H9 (cell line): ENCODE measurements around the gene RCSD1. TPM values are rescaled to one million over a fixed set of nuclear protein-coding genes. Genes with fewer than 3 reads are reported as not detected.

ENCODE experiments used
- DNase-seq: peaks from one replicate; pipeline ENCODE4 v3.0.0-alpha.2; 2017
- H2AFZ ChIP-seq: one replicate; pipeline ENCODE4 v1.6.1; 2013; ENCODE audit warnings: mild to moderate bottlenecking, low read length, control low read depth, moderate library complexity
- H2AK5ac ChIP-seq: 2 replicates; pipeline ENCODE4 v1.6.1; 2013; ENCODE audit warnings: low read length, control low read depth, mixed read lengths; ENCODE audit not compliant: insufficient read length
- H2BK120ac ChIP-seq: one replicate; pipeline ENCODE4 v1.6.1; 2013; ENCODE audit warnings: low read depth, mild to moderate bottlenecking, low read length, control low read depth, inconsistent platforms; ENCODE audit not compliant: poor library complexity, severe bottlenecking
- H2BK12ac ChIP-seq: 2 replicates; pipeline ENCODE4 v1.6.1; 2013; ENCODE audit warnings: low read length, control low read depth, mixed read lengths, low read depth; ENCODE audit not compliant: insufficient read length
- H2BK15ac ChIP-seq: 2 replicates; pipeline ENCODE4 v1.6.1; 2013; ENCODE audit warnings: low read depth, low read length, control low read depth
- H2BK20ac ChIP-seq: one replicate; pipeline ENCODE4 v1.6.1; 2013; ENCODE audit warnings: low read depth, mild to moderate bottlenecking, low read length, control low read depth, inconsistent platforms; ENCODE audit not compliant: poor library complexity, severe bottlenecking
- H2BK5ac ChIP-seq: 2 replicates; pipeline ENCODE4 v1.6.1; 2013; ENCODE audit warnings: low read length, control low read depth, mixed read lengths; ENCODE audit not compliant: insufficient read length
- H3K14ac ChIP-seq: 2 replicates; pipeline ENCODE4 v1.6.1; 2013; ENCODE audit warnings: low read length, control low read depth; ENCODE audit not compliant: insufficient read depth
- H3K18ac ChIP-seq: 2 replicates; pipeline ENCODE4 v1.6.1; 2013; ENCODE audit warnings: low read depth, mild to moderate bottlenecking, mixed read lengths, low read length, control low read depth; ENCODE audit not compliant: insufficient read length
- H3K23ac ChIP-seq: 2 replicates; pipeline ENCODE4 v1.6.1; 2013; ENCODE audit warnings: low read length, control low read depth, mixed read lengths, low read depth; ENCODE audit not compliant: insufficient read length
- H3K23me2 ChIP-seq: 2 replicates; pipeline ENCODE4 v1.6.1; 2013; ENCODE audit warnings: low read depth, mild to moderate bottlenecking, mixed read lengths, low read length, control low read depth; ENCODE audit not compliant: insufficient read length, poor library complexity, severe bottlenecking
- H3K27ac ChIP-seq: 2 replicates; pipeline ENCODE4 v1.5.1; 2013; ENCODE audit warnings: low read length, control low read depth, mixed read lengths, low read depth; ENCODE audit not compliant: insufficient read length
- H3K27me3 ChIP-seq: 2 replicates; pipeline ENCODE4 v1.6.1; 2013; ENCODE audit warnings: low read length, control low read depth, inconsistent platforms; ENCODE audit not compliant: insufficient read depth
- H3K4ac ChIP-seq: 2 replicates; pipeline ENCODE4 v1.6.1; 2013; ENCODE audit warnings: low read depth, mild to moderate bottlenecking, control low read depth, inconsistent platforms, low read length, moderate library complexity
- H3K4me1 ChIP-seq: 2 replicates; pipeline ENCODE4 v1.6.1; 2013; ENCODE audit warnings: low read length, control low read depth, inconsistent platforms; ENCODE audit not compliant: insufficient read depth
- H3K4me2 ChIP-seq: 2 replicates; pipeline ENCODE4 v1.6.1; 2013; ENCODE audit warnings: low read length, control low read depth, mixed read lengths; ENCODE audit not compliant: insufficient read length, insufficient read depth
- H3K56ac ChIP-seq: 2 replicates; pipeline ENCODE4 v1.6.1; 2013; ENCODE audit warnings: low read depth, mild to moderate bottlenecking, mixed read lengths, low read length, control low read depth; ENCODE audit not compliant: insufficient read length
- H3K79me1 ChIP-seq: 2 replicates; pipeline ENCODE4 v1.6.1; 2013; ENCODE audit warnings: low read depth, mild to moderate bottlenecking, moderate library complexity, low read length, control low read depth, inconsistent platforms; ENCODE audit not compliant: insufficient read depth, poor library complexity, severe bottlenecking
- H3K79me2 ChIP-seq: 2 replicates; pipeline ENCODE4 v1.6.1; 2013; ENCODE audit warnings: low read length, control low read depth, inconsistent platforms; ENCODE audit not compliant: insufficient read depth
- H3K9ac ChIP-seq: 2 replicates; pipeline ENCODE4 v1.6.1; 2013; ENCODE audit warnings: low read length, control low read depth, mixed read lengths; ENCODE audit not compliant: insufficient read length; ENCODE audit errors: extremely low read depth
- H3K9me3 ChIP-seq: one replicate; pipeline ENCODE4 v1.6.1; 2013; ENCODE audit warnings: low read depth, low read length, inconsistent platforms; ENCODE audit not compliant: control insufficient read depth
- H3T11ph ChIP-seq: one replicate; pipeline ENCODE4 v1.6.1; 2013; ENCODE audit warnings: mild to moderate bottlenecking, low read length, control low read depth, inconsistent platforms
- H4K20me1 ChIP-seq: one replicate; pipeline ENCODE4 v1.6.1; 2013; ENCODE audit not compliant: control insufficient read depth, insufficient read length, insufficient read depth
- H4K5ac ChIP-seq: 2 replicates; pipeline ENCODE4 v1.6.1; 2013; ENCODE audit warnings: low read depth, mild to moderate bottlenecking, mixed read lengths, low read length, control low read depth; ENCODE audit not compliant: insufficient read length
- H4K8ac ChIP-seq: replicated peaks from 2 replicates; pipeline ENCODE4 v1.6.1; 2013; ENCODE audit warnings: low read length, control low read depth, mixed read lengths, low read depth; ENCODE audit not compliant: insufficient read length
- H4K91ac ChIP-seq: 2 replicates; pipeline ENCODE4 v1.6.1; 2013; ENCODE audit warnings: low read depth, mild to moderate bottlenecking, moderate library complexity, mixed read lengths, low read length, control low read depth; ENCODE audit not compliant: insufficient read length
- H3K27ac Mint-ChIP-seq, 3 experiments: 2 replicates in 2 of 3; 3 replicates in 1 of 3; pipeline ENCODE4 v1.8.0; 2020 to 2021; ENCODE audit warnings: mixed read lengths in 3 of 3, mild to moderate bottlenecking in 1 of 3, moderate library complexity in 1 of 3
- H3K27me3 Mint-ChIP-seq: 2 replicates; pipeline ENCODE4 v1.8.0; 2021; ENCODE audit warnings: low read depth, mild to moderate bottlenecking, moderate library complexity, mixed read lengths
- H3K36me3 Mint-ChIP-seq, 3 experiments: 2 replicates in 2 of 3; 3 replicates in 1 of 3; pipeline ENCODE4 v1.8.0; 2020 to 2021; ENCODE audit warnings: low read depth in 3 of 3, mixed read lengths in 3 of 3; ENCODE audit not compliant: insufficient read depth in 1 of 3
- H3K4me1 Mint-ChIP-seq, 2 experiments: 2 replicates each; pipeline ENCODE4 v1.8.0; 2020; ENCODE audit warnings: mixed read lengths in 2 of 2
- H3K4me3 Mint-ChIP-seq, 2 experiments: 2 replicates in 1 of 2; 3 replicates in 1 of 2; pipeline ENCODE4 v1.8.0; 2020 to 2021; ENCODE audit warnings: mild to moderate bottlenecking in 2 of 2, mixed read lengths in 2 of 2, moderate library complexity in 1 of 2
- H3K9me3 Mint-ChIP-seq, 2 experiments: 2 replicates in 1 of 2; 3 replicates in 1 of 2; pipeline ENCODE4 v1.8.0; 2020; ENCODE audit warnings: mild to moderate bottlenecking in 2 of 2, mixed read lengths in 2 of 2, moderate library complexity in 1 of 2
- WGBS: extraction: QIAGEN DNeasy Blood & Tissue Kit; methylation state at CpG from one replicate; pipeline ENCODE4 v1.1.7; 2013; ENCODE audit warnings: missing lambda C conversion rate, low lambda C conversion rate, mixed read lengths; ENCODE audit not compliant: insufficient read length; ENCODE audit errors: extremely low coverage; 5-methylcytosine and 5-hydroxymethylcytosine counted together
- total RNA-seq: library from RNA; stranded (reverse); gene quantifications from 2 replicates; pipeline ENCODE4 v1.2.1, GENCODE V29; 2021
- TF ChIP-seq, protein P1 (sequence below): fragments of 200-600 bp; sonication (generic); conservative IDR thresholded peaks from 3 replicates; pipeline ENCODE4 v1.8.0; 2021; ENCODE audit warnings: antibody characterized with exemption, mild to moderate bottlenecking

Gene RCSD1
- total RNA-seq, 1 experiment from 2014 or later, result 0.13 TPM

DNA sequence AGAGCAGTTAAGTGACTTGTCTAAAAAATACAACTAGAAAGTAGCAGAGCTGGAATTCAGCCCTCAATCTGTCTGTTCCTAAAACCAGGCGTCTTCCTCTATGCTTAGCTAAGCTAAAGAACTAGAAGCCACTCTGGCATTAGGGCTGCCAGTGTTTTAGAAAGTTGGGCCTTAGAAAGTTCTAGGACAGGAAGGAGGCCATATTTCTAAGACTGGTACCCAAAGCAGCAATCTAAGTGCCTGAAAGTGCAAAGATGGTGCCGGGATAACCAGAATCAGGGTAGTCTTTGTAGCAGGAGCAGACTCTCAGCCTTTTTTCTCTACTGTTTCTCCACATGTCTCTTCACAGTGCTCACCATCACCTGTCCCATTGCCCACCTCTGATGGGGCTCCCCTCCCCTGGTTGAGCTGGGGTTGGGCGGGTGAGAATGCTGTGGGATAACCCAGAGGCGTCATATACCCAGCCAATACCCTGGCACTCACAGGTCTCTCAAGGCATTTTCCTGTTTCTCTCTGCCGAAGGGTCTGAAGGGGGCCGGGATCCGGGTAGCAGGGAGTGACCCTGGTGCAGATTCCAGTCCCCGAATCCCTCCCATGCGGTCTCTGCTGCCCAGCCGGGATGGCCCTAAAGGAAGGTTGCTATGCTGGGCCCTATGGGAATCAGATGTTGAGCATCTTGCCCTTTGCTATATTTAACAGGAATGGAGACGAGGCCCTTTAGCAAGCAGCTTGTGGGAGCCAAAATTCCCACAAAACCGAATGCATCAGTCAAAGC is 1.1 kb upstream of the RCSD1 start:
- H2AK5ac ChIP-seq, result no peak overlapping the region
- no peak overlapping the region for H2BK120ac ChIP-seq
- H3K4me2 ChIP-seq, result peak overlapping the region; percentile 84
- Mint-ChIP-seq H3K4me3 (peak overlapping the region; percentile 54 to 80; a peak in 4 of 5 replicates), H3K36me3 (peaks cover 0 to 2% (median 0%) of the 10 kb centered on the region in 3 experiments; a peak in 3 of 7 replicates), H3K27me3 (peaks cover 78% of the 10 kb centered on the region), H3K9me3 (peaks cover 3 to 11% of the 10 kb centered on the region in 2 experiments; a peak in 4 of 5 replicates), H3K4me1 (peaks cover 17 to 19% of the 10 kb centered on the region in 2 experiments), H3K27ac (no peak overlapping the region)
- H2BK5ac ChIP-seq, result no peak overlapping the region
- H3K23ac ChIP-seq, result no peak overlapping the region
- no peaks in the 10 kb centered on the region for H3K79me2 ChIP-seq
- no CpG with 5 or more reads among the region's 12 CpGs for WGBS
- peaks cover 5% of the 10 kb centered on the region for H3K23me2 ChIP-seq
- H4K91ac ChIP-seq, result no peak overlapping the region
- H3T11ph ChIP-seq, result no peak overlapping the region
- no peaks in the 10 kb centered on the region for H4K20me1 ChIP-seq
- peaks cover 7% of the 10 kb centered on the region; the same call in 1 of the 2 replicates for H3K4me1 ChIP-seq
- no peak overlapping the region for H3K4ac ChIP-seq
- no peak overlapping the region for H3K18ac ChIP-seq
- H2AFZ ChIP-seq, result no peak overlapping the region
- H3K79me1 ChIP-seq, result no peaks in the 10 kb centered on the region
- H3K56ac ChIP-seq, result no peak overlapping the region
- no peak overlapping the region for H2BK20ac ChIP-seq
- H4K5ac ChIP-seq, result no peak overlapping the region
- H3K27me3 ChIP-seq, result peaks cover 21% of the 10 kb centered on the region
- no peak overlapping the region for H4K8ac ChIP-seq
- no peaks in the 10 kb centered on the region for H3K9me3 ChIP-seq
- no peak overlapping the region for H2BK15ac ChIP-seq
- TF ChIP-seq, protein P1, sequence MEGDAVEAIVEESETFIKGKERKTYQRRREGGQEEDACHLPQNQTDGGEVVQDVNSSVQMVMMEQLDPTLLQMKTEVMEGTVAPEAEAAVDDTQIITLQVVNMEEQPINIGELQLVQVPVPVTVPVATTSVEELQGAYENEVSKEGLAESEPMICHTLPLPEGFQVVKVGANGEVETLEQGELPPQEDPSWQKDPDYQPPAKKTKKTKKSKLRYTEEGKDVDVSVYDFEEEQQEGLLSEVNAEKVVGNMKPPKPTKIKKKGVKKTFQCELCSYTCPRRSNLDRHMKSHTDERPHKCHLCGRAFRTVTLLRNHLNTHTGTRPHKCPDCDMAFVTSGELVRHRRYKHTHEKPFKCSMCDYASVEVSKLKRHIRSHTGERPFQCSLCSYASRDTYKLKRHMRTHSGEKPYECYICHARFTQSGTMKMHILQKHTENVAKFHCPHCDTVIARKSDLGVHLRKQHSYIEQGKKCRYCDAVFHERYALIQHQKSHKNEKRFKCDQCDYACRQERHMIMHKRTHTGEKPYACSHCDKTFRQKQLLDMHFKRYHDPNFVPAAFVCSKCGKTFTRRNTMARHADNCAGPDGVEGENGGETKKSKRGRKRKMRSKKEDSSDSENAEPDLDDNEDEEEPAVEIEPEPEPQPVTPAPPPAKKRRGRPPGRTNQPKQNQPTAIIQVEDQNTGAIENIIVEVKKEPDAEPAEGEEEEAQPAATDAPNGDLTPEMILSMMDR, result no peak
- no peak overlapping the region for H3K9ac ChIP-seq
- H3K14ac ChIP-seq, result no peak overlapping the region
- H2BK12ac ChIP-seq, result no peak overlapping the region
- H3K27ac ChIP-seq, result no peak overlapping the region
- no peak for DNase-seq
